HepG2 (cell line): ENCODE data around the gene NEDD4L. TPM values are rescaled to one million over a fixed set of nuclear protein-coding genes. Genes with fewer than 3 reads are reported as not detected.
A peak's percentile ranks its signal among the peaks of the same experiment; 100 is the strongest.

Experiments used
- ASH2L ChIP-seq: fragments of 300-600, 200-600 bp; sonication (generic); IDR thresholded peaks from 2 replicates; pipeline ENCODE4 v1.7.0; 2017; ENCODE audit warnings: low read depth, mild to moderate bottlenecking, moderate library complexity, mixed read lengths, low read length; ENCODE audit not compliant: insufficient read length
- GFI1 ChIP-seq: sonication (generic); formaldehyde crosslinking; IDR thresholded peaks from 2 replicates; pipeline ENCODE4 v1.5.0; 2020; ENCODE audit warnings: missing genetic modification reagents, mild to moderate bottlenecking, borderline replicate concordance
- HIC2 ChIP-seq: sonication (generic); formaldehyde crosslinking; IDR thresholded peaks from 2 replicates; pipeline ENCODE4 v1.9.0; 2022; ENCODE audit warnings: low read depth, missing genetic modification reagents
- HOXA5 ChIP-seq: sonication (generic); formaldehyde crosslinking; IDR thresholded peaks from 2 replicates; pipeline ENCODE4 v1.4.0; 2020; ENCODE audit warnings: missing genetic modification reagents
- KLF9 ChIP-seq: IDR thresholded peaks from 2 replicates; pipeline ENCODE4 v1.6.1; 2016; ENCODE audit warnings: low read depth
- NR2F2 ChIP-seq: IDR thresholded peaks from 2 replicates; pipeline ENCODE4 v1.6.1; 2012; ENCODE audit warnings: low read depth, inconsistent platforms, borderline replicate concordance
- SMARCE1 ChIP-seq: fragments of 450-650 bp; IDR thresholded peaks from 2 replicates; pipeline ENCODE4 v1.6.1; 2017; ENCODE audit warnings: borderline replicate concordance
- SOX13 ChIP-seq, 3 experiments: fragments of 450-650 bp in 1 of 3; sonication (generic) in 1 of 3; formaldehyde crosslinking in 1 of 3; IDR thresholded peaks in 2 of 3; conservative IDR thresholded peaks in 1 of 3; 2 replicates each; pipeline versions ENCODE4 v1.5.0 to v1.6.1; 2016 to 2020; ENCODE audit warnings: antibody characterized with exemption in 1 of 3, mild to moderate bottlenecking in 1 of 3, missing compliant biosample characterization in 1 of 3, missing genetic modification reagents in 1 of 3, moderate library complexity in 1 of 3
- SP2 ChIP-seq: sonication (generic); formaldehyde crosslinking; IDR thresholded peaks from 2 replicates; pipeline ENCODE4 v1.5.1; 2020; ENCODE audit warnings: mild to moderate bottlenecking, missing genetic modification reagents
- ZNF441 ChIP-seq: sonication (generic); formaldehyde crosslinking; IDR thresholded peaks from 2 replicates; pipeline ENCODE4 v1.7.0; 2021; ENCODE audit warnings: missing genetic modification reagents, borderline replicate concordance
- ZNF574 ChIP-seq: sonication (generic); formaldehyde crosslinking; IDR thresholded peaks from 2 replicates; pipeline ENCODE4 v1.4.0; 2020; ENCODE audit warnings: missing genetic modification reagents
- ZNF598 ChIP-seq: sonication (generic); formaldehyde crosslinking; IDR thresholded peaks from 2 replicates; pipeline ENCODE4 v1.5.1; 2020; ENCODE audit warnings: mild to moderate bottlenecking, missing genetic modification reagents, borderline replicate concordance
- polyA plus RNA-seq, 8 experiments: library from polyadenylated mRNA; depleted of rRNA in 3 of 8; stranded (reverse) in 7 of 8; unstranded in 1 of 8; fragments of >200 nt; fragmentation: Illumina TruSeq in 4 of 8; extraction: Trizol in 4 of 8; gene quantifications; 2 replicates each; pipeline versions ENCODE4 v1.2.1 to v1.2.3, GENCODE V29; 2011 to 2016; ENCODE audit warnings: low read depth in 4 of 8, missing spikeins in 1 of 8, mixed read lengths in 1 of 8; ENCODE audit not compliant: insufficient read depth in 1 of 8
- total RNA-seq, 5 experiments: library from RNA; depleted of rRNA; stranded (reverse); fragments of >200 nt; fragmentation: Illumina TruSeq; extraction: Trizol; gene quantifications; 2 replicates each; pipeline ENCODE4 v1.2.3, GENCODE V29; 2016; ENCODE audit warnings: low read depth in 1 of 5
- TF ChIP-seq, protein P1 (sequence below): IDR thresholded peaks from 2 replicates; pipeline ENCODE4 v1.6.1; 2016
- TF ChIP-seq, protein P2 (sequence below): sonication (generic); formaldehyde crosslinking; IDR thresholded peaks from 2 replicates; pipeline ENCODE4 v1.8.1; 2023; ENCODE audit warnings: mild to moderate bottlenecking, moderate library complexity, missing genetic modification reagents
- TF ChIP-seq, protein P3 (sequence below), 2 experiments: sonication (generic) in 1 of 2; formaldehyde crosslinking in 1 of 2; IDR thresholded peaks; 2 replicates each; pipeline versions ENCODE4 v1.6.1 to v1.9.0; 2014 to 2022; ENCODE audit warnings: antibody characterized with exemption in 1 of 2, borderline replicate concordance in 1 of 2, inconsistent platforms in 1 of 2, low read depth in 1 of 2, missing genetic modification reagents in 1 of 2

The NEDD4L gene
- total and polyA plus RNA-seq, 2 of the 13 experiments (the other 11 are each of a cell fraction or from before 2014, with no cell fraction given): 168 to 390 TPM

DNA sequence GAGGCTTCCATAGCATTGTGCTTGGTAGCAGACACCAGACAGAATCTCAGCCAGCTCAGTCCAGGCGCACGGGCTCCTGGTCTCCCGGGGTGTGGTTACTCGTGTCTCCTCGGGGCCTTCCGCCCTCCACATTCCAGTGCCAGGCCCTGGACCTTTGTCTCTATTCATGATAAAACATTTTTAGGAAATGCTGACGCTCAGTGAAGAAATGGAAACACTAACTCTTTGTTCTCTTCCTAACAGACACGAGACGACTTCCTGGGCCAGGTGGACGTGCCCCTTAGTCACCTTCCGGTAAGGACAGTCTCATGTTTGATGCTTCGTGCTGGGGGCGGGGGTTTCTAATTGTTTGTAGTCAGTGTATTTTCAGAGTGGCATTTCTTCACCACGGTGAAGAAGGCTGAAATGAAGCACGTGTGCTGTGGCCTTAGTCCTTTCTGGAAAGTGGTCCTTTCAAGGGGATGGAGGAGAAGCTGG is 271.8 kb downstream of the NEDD4L start (continued):
- TF ChIP-seq ZNF441 (CRISPR knock-in tag) (no peak), ZNF574 (CRISPR knock-in tag) (0 out of 2 replicates have a peak, but pooled peaks have one; percentile 24), SOX13 (IDR thresholded peaks at IDR 0.05) (peak; percentile 79), SOX13 (CRISPR knock-in tag; conservative IDR thresholded peaks at IDR 0.05 in 1 of 2, IDR thresholded peaks at IDR 0.05 in 1 of 2) (peak in 1 of 2 experiments; percentile 94; a peak in 2 of 4 replicates), HOXA5 (CRISPR knock-in tag) (no peak), ZNF598 (CRISPR knock-in tag) (no peak), SMARCE1 (no peak), HIC2 (CRISPR knock-in tag) (no peak), GFI1 (CRISPR knock-in tag) (peak; percentile 97), NR2F2 (no peak), KLF9 (CRISPR knock-in tag) (no peak), SP2 (no peak), ASH2L (no peak)
- TF ChIP-seq, protein P1, sequence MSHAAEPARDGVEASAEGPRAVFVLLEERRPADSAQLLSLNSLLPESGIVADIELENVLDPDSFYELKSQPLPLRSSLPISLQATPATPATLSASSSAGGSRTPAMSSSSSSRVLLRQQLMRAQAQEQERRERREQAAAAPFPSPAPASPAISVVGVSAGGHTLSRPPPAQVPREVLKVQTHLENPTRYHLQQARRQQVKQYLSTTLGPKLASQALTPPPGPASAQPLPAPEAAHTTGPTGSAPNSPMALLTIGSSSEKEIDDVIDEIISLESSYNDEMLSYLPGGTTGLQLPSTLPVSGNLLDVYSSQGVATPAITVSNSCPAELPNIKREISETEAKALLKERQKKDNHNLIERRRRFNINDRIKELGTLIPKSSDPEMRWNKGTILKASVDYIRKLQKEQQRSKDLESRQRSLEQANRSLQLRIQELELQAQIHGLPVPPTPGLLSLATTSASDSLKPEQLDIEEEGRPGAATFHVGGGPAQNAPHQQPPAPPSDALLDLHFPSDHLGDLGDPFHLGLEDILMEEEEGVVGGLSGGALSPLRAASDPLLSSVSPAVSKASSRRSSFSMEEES (CRISPR knock-in tag): peak; percentile 82
- TF ChIP-seq, protein P2, sequence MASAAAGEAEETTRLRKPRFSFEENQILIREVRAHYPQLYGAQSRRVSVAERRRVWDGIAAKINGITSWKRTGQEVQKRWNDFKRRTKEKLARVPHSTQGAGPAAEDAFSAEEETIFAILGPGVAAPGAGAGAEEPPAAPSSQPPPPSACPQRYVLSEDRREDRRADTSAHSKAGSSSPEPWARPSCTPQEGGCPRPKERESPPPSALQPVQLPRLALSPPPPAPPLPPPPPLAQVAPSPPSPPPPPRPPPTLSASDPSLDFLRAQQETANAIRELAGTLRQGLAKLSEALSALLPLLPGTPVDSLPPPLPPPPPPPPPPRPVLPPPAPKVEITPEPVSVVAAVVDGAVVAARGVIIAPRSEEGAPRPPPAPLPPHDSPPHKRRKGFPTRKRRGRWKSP: no peak
- TF ChIP-seq, protein P3, sequence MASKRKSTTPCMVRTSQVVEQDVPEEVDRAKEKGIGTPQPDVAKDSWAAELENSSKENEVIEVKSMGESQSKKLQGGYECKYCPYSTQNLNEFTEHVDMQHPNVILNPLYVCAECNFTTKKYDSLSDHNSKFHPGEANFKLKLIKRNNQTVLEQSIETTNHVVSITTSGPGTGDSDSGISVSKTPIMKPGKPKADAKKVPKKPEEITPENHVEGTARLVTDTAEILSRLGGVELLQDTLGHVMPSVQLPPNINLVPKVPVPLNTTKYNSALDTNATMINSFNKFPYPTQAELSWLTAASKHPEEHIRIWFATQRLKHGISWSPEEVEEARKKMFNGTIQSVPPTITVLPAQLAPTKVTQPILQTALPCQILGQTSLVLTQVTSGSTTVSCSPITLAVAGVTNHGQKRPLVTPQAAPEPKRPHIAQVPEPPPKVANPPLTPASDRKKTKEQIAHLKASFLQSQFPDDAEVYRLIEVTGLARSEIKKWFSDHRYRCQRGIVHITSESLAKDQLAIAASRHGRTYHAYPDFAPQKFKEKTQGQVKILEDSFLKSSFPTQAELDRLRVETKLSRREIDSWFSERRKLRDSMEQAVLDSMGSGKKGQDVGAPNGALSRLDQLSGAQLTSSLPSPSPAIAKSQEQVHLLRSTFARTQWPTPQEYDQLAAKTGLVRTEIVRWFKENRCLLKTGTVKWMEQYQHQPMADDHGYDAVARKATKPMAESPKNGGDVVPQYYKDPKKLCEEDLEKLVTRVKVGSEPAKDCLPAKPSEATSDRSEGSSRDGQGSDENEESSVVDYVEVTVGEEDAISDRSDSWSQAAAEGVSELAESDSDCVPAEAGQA (IDR thresholded peaks at IDR 0.05; ENCODE audit: low read depth): no peak
- TF ChIP-seq, protein P3 (CRISPR knock-in tag; IDR thresholded peaks at IDR 0.05; ENCODE audit: borderline replicate concordance): no peak
